Astrocyte (in vitro differentiated cells and primary cell): ENCODE measurements around the gene TBX5. TPM values are rescaled to one million over a fixed set of nuclear protein-coding genes. Genes with fewer than 3 reads are reported as not detected.

Source experiments
- DNase-seq: peaks from one replicate; pipeline ENCODE4 v3.0.0-alpha.2; 2010; ENCODE audit warnings: low read depth
- FAIRE-seq: peaks from 2 replicates; lab custom pipeline; 2011; peaks lifted over from hg19 to GRCh38; lab: Jason Lieb, UNC
- H2AFZ ChIP-seq: 2 replicates; pipeline ENCODE4 v1.6.0; 2012; ENCODE audit warnings: low read depth, low read length, inconsistent platforms
- H3K27ac ChIP-seq: 2 replicates; pipeline ENCODE4 v1.5.1; 2011; ENCODE audit warnings: low read depth, low read length, inconsistent platforms
- H3K27me3 ChIP-seq: 2 replicates; pipeline ENCODE4 v1.6.0; 2011; ENCODE audit warnings: low read length, inconsistent platforms; ENCODE audit not compliant: insufficient read depth
- H3K36me3 ChIP-seq: 2 replicates; pipeline ENCODE4 v1.5.1; 2011; ENCODE audit warnings: low read length, inconsistent platforms; ENCODE audit not compliant: insufficient read depth
- H3K4me1 ChIP-seq: 2 replicates; pipeline ENCODE4 v1.5.1; 2011; ENCODE audit warnings: low read length, inconsistent platforms; ENCODE audit not compliant: insufficient read depth
- H3K4me2 ChIP-seq: 2 replicates; pipeline ENCODE4 v1.6.0; 2012; ENCODE audit warnings: low read length, inconsistent platforms
- H3K4me3 ChIP-seq: 2 replicates; pipeline ENCODE4 v1.5.1; 2011; ENCODE audit warnings: low read depth, mild to moderate bottlenecking, low read length, inconsistent platforms; ENCODE audit not compliant: insufficient read depth
- H3K79me2 ChIP-seq: 2 replicates; pipeline ENCODE4 v1.6.0; 2012; ENCODE audit warnings: mild to moderate bottlenecking, low read length, inconsistent platforms; ENCODE audit not compliant: insufficient read depth
- H3K9ac ChIP-seq: 2 replicates; pipeline ENCODE4 v1.6.0; 2012; ENCODE audit warnings: mild to moderate bottlenecking, low read length, inconsistent platforms
- H3K9me3 ChIP-seq: 2 replicates; pipeline ENCODE4 v1.5.1; 2012; ENCODE audit warnings: low read depth, mild to moderate bottlenecking, low read length, inconsistent platforms; ENCODE audit not compliant: insufficient read depth
- H4K20me1 ChIP-seq: 2 replicates; pipeline ENCODE4 v1.6.0; 2012; ENCODE audit warnings: low read length, inconsistent platforms; ENCODE audit not compliant: insufficient read depth
- H3K27ac Mint-ChIP-seq: one replicate; pipeline ENCODE4 v1.8.0; 2021; ENCODE audit warnings: mild to moderate bottlenecking, mixed read lengths; ENCODE audit not compliant: unreplicated experiment
- H3K27me3 Mint-ChIP-seq: one replicate; pipeline ENCODE4 v1.8.0; 2021; ENCODE audit warnings: low read depth, mixed read lengths; ENCODE audit not compliant: unreplicated experiment
- H3K36me3 Mint-ChIP-seq: one replicate; pipeline ENCODE4 v1.8.0; 2021; ENCODE audit warnings: low read depth, mixed read lengths; ENCODE audit not compliant: unreplicated experiment
- H3K4me1 Mint-ChIP-seq: one replicate; pipeline ENCODE4 v1.8.0; 2021; ENCODE audit warnings: low read depth, mixed read lengths; ENCODE audit not compliant: unreplicated experiment
- H3K4me3 Mint-ChIP-seq: one replicate; pipeline ENCODE4 v1.8.0; 2021; ENCODE audit warnings: mild to moderate bottlenecking, moderate library complexity, mixed read lengths; ENCODE audit not compliant: unreplicated experiment
- H3K9me3 Mint-ChIP-seq: one replicate; pipeline ENCODE4 v1.8.0; 2021; ENCODE audit warnings: mild to moderate bottlenecking, mixed read lengths; ENCODE audit not compliant: unreplicated experiment
- EZH2 ChIP-seq: IDR thresholded peaks from 2 replicates; pipeline ENCODE4 v1.6.1; 2012; ENCODE audit warnings: mild to moderate bottlenecking, low read length, inconsistent platforms; ENCODE audit not compliant: insufficient read depth
- total RNA-seq: library from RNA; stranded (reverse); gene quantifications from 2 replicates; pipeline ENCODE4 v1.2.1, GENCODE V29; 2021
- TF ChIP-seq, protein P1 (sequence below): IDR thresholded peaks from 2 replicates; pipeline ENCODE4 v1.5.1; 2011; ENCODE audit warnings: low read depth, mild to moderate bottlenecking, inconsistent platforms, low read length, moderate library complexity; ENCODE audit not compliant: insufficient read depth

Gene TBX5
- total RNA-seq, 1 donor from 2014 or later: not detected

DNA sequence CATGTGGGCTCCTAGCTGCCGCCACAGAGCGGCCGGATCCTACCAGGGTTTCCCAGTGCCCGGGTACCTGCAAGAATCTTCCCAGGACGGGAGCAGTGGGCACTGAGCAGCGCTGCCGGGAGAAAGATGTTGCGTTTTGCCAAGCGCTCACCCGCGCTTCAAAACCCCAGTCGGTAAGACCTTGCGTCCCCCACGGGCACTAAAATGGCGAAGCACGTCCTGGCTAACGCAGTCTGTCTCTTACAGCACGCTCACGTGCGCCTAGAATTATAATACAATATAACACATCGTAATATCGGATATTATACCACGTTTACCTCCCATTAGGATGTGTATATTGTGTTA is 35.1 kb upstream of the TBX5 start:
- H3K4me1 Mint-ChIP-seq: no peaks in the 10 kb centered on the region
- H3K27ac ChIP-seq: no peak overlapping the region
- H3K27me3 Mint-ChIP-seq: peaks cover 99% of the 10 kb centered on the region
- H3K9me3 Mint-ChIP-seq: peaks cover 28% of the 10 kb centered on the region
- H3K27ac Mint-ChIP-seq: peak overlapping the region; percentile 12
- H4K20me1 ChIP-seq: no peaks in the 10 kb centered on the region
- H3K4me3 ChIP-seq: no peak overlapping the region
- no peaks in the 10 kb centered on the region for H3K79me2 ChIP-seq
- H3K27me3 ChIP-seq: peaks cover 66% of the 10 kb centered on the region
- no peak overlapping the region for H3K4me3 Mint-ChIP-seq
- no peaks in the 10 kb centered on the region for H3K36me3 ChIP-seq
- H3K9ac ChIP-seq: no peak overlapping the region
- peaks cover 2% of the 10 kb centered on the region for H3K9me3 ChIP-seq
- no peak overlapping the region for H2AFZ ChIP-seq
- DNase-seq (no peak), FAIRE-seq (no peak)
- H3K4me2 ChIP-seq: no peak overlapping the region
- no peaks in the 10 kb centered on the region for H3K36me3 Mint-ChIP-seq
- TF ChIP-seq, protein P1, sequence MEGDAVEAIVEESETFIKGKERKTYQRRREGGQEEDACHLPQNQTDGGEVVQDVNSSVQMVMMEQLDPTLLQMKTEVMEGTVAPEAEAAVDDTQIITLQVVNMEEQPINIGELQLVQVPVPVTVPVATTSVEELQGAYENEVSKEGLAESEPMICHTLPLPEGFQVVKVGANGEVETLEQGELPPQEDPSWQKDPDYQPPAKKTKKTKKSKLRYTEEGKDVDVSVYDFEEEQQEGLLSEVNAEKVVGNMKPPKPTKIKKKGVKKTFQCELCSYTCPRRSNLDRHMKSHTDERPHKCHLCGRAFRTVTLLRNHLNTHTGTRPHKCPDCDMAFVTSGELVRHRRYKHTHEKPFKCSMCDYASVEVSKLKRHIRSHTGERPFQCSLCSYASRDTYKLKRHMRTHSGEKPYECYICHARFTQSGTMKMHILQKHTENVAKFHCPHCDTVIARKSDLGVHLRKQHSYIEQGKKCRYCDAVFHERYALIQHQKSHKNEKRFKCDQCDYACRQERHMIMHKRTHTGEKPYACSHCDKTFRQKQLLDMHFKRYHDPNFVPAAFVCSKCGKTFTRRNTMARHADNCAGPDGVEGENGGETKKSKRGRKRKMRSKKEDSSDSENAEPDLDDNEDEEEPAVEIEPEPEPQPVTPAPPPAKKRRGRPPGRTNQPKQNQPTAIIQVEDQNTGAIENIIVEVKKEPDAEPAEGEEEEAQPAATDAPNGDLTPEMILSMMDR: no peak
- no peak for TF ChIP-seq EZH2
- H3K4me1 ChIP-seq: no peaks in the 10 kb centered on the region

DNA sequence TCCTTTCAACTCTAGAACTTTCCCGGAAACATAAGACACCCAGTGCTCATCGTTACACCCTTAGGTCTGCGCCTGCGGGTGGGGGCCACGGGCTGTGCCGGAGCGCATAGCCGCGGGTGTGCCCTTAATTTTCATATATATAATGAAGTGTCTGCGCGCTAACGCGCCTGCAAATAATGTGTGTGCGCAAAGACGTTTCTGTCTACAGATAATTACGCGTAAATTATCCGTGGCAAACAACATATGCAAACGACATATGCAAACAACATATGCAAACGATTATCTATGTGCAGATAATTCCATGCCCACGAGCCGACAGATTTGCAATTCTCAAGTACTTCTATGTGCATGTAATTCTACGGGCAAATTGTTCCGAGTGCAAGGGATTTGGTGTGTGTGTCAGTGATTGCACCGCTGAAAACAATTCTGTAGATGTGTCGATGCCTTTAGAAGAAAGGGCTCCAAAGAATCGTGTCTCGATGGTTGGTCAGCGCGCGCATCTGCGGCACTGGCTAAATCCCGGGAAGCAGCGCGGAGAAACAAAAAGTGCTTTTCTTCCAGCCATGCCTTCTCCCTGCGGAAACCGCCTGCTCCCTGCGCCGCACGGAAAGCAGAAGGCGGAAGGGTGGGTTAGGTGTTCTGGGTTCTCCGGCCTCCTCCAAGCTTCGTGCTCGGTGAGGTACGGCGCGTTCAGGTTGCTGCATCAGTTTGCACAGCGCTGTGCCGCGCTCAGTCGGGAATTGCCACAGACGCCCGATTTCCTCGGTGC is 34.5 kb upstream of the TBX5 start:
- TF ChIP-seq, protein P1: no peak
- peak; percentile 25 for TF ChIP-seq EZH2
- H3K4me3 ChIP-seq: no peak overlapping the region
- H3K27me3 ChIP-seq: peaks cover 61% of the 10 kb centered on the region
- no peak overlapping the region for H3K9ac ChIP-seq
- Mint-ChIP-seq H3K4me1 (no peaks in the 10 kb centered on the region), H3K27me3 (peaks cover 97% of the 10 kb centered on the region), H3K4me3 (no peak overlapping the region), H3K9me3 (peaks cover 28% of the 10 kb centered on the region), H3K27ac (peak overlapping the region; percentile 12), H3K36me3 (no peaks in the 10 kb centered on the region)
- no peaks in the 10 kb centered on the region for H3K36me3 ChIP-seq
- H2AFZ ChIP-seq: no peak overlapping the region
- no peak overlapping the region for H3K4me2 ChIP-seq
- DNase-seq (no peak), FAIRE-seq (no peak)
- H3K79me2 ChIP-seq: no peaks in the 10 kb centered on the region
- no peaks in the 10 kb centered on the region for H4K20me1 ChIP-seq
- no peak overlapping the region for H3K27ac ChIP-seq
- H3K4me1 ChIP-seq: no peaks in the 10 kb centered on the region
- H3K9me3 ChIP-seq: peaks cover 2% of the 10 kb centered on the region

DNA sequence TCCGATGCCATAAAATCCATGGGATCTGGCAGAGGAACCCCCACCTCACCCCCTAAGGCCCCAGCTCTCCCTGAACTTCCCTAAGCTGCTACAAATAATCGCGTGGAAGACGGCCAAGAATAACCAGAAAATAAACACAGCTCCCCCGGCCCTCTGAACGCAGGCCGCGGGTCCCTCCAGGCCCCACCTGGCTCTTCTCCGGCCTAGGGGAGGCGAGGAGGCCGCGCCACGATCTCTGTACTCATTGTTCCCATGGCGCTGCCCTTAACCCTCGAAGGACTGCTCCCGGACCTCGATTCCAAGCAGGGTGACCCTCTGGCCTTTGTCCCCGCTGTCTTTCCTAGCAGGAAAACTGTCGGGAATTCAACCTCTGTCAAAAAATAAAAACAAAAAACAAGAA is 33.9 kb upstream of the TBX5 start:
- Histone ChIP-seq H3K4me1 (no peaks in the 10 kb centered on the region), H3K36me3 (no peaks in the 10 kb centered on the region), H3K9ac (no peak overlapping the region), H4K20me1 (no peaks in the 10 kb centered on the region), H3K9me3 (peaks cover 2% of the 10 kb centered on the region), H3K4me3 (no peak overlapping the region), H3K4me2 (no peak overlapping the region), H3K79me2 (no peaks in the 10 kb centered on the region), H3K27me3 (peaks cover 59% of the 10 kb centered on the region), H2AFZ (no peak overlapping the region), H3K27ac (no peak overlapping the region)
- FAIRE-seq: no peak
- Mint-ChIP-seq H3K4me1 (no peaks in the 10 kb centered on the region), H3K27me3 (peaks cover 96% of the 10 kb centered on the region), H3K4me3 (no peak overlapping the region), H3K36me3 (no peaks in the 10 kb centered on the region), H3K9me3 (peaks cover 28% of the 10 kb centered on the region), H3K27ac (no peak overlapping the region)
- no peak for DNase-seq
- TF ChIP-seq EZH2: no peak
- TF ChIP-seq, protein P1: no peak
